Loucy (cell line): Measurements from ENCODE around the gene ANO10.
A peak's percentile ranks its signal among the peaks of the same experiment; 100 is the strongest.

Experiments
- H2AFZ ChIP-seq: fragments of 200-600 bp; sonication (generic); 2 replicates; pipeline ENCODE4 v1.6.0; 2016; ENCODE audit warnings: antibody characterized with exemption, mild to moderate bottlenecking, low read length, moderate library complexity
- H3F3A ChIP-seq: fragments of 200-600 bp; 2 replicates; pipeline ENCODE4 v1.6.0; 2016; ENCODE audit warnings: antibody characterized with exemption, low read depth, mild to moderate bottlenecking
- H3K27me3 ChIP-seq: fragments of 200-600 bp; sonication (generic); 2 replicates; pipeline ENCODE4 v1.6.1; 2014; ENCODE audit warnings: low read length, mild to moderate bottlenecking; ENCODE audit not compliant: insufficient read depth, poor library complexity, severe bottlenecking
- H3K36me3 ChIP-seq: fragments of 200-600 bp; sonication (generic); 2 replicates; pipeline ENCODE4 v1.6.1; 2016; ENCODE audit warnings: low read length; ENCODE audit not compliant: insufficient read depth
- H3K4me1 ChIP-seq: fragments of 200-600 bp; sonication (generic); 2 replicates; pipeline ENCODE4 v1.5.1; 2014; ENCODE audit warnings: low read length, mild to moderate bottlenecking; ENCODE audit not compliant: insufficient read depth, poor library complexity, severe bottlenecking
- H3K4me2 ChIP-seq: fragments of 200-600 bp; sonication (generic); 2 replicates; pipeline ENCODE4 v1.6.0; 2014; ENCODE audit warnings: antibody characterized with exemption, low read length, low read depth, mild to moderate bottlenecking; ENCODE audit not compliant: poor library complexity, severe bottlenecking
- H3K4me3 ChIP-seq: fragments of 200-600 bp; sonication (generic); 2 replicates; pipeline ENCODE4 v1.5.1; 2014; ENCODE audit warnings: low read length, mild to moderate bottlenecking, mixed read lengths; ENCODE audit not compliant: poor library complexity, severe bottlenecking
- H3K79me2 ChIP-seq: fragments of 200-600 bp; sonication (generic); 2 replicates; pipeline ENCODE4 v1.6.1; 2014; ENCODE audit warnings: low read length; ENCODE audit not compliant: insufficient read depth
- H3K9ac ChIP-seq: fragments of 200-600 bp; sonication (generic); 2 replicates; pipeline ENCODE4 v1.6.0; 2014; ENCODE audit warnings: mild to moderate bottlenecking, low read depth, low read length, moderate library complexity; ENCODE audit not compliant: poor library complexity, severe bottlenecking
- H3K9me2 ChIP-seq: fragments of 200-600 bp; sonication (generic); replicated peaks from 2 replicates; pipeline ENCODE4 v1.6.1; 2016; ENCODE audit warnings: low read depth, low read length, mixed read lengths
- H3K9me3 ChIP-seq: fragments of 200-600 bp; sonication (generic); 2 replicates; pipeline ENCODE4 v1.6.1; 2014; ENCODE audit warnings: mild to moderate bottlenecking, antibody characterized with exemption, low read length, low read depth; ENCODE audit not compliant: insufficient read depth
- H4K20me1 ChIP-seq: fragments of 200-600 bp; sonication (generic); 2 replicates; pipeline ENCODE4 v1.6.0; 2014; ENCODE audit warnings: antibody characterized with exemption, low read length, mild to moderate bottlenecking; ENCODE audit not compliant: insufficient read depth, poor library complexity, severe bottlenecking
- CTCF ChIP-seq: fragments of 200-600 bp; sonication (generic); conservative IDR thresholded peaks from 2 replicates; pipeline ENCODE4 v1.5.1; 2014; ENCODE audit warnings: mild to moderate bottlenecking, antibody characterized with exemption, low read length
- EZH2phosphoT487 ChIP-seq: fragments of 200-600 bp; IDR thresholded peaks from 2 replicates; pipeline ENCODE4 v1.6.1; 2018; ENCODE audit warnings: antibody characterized with exemption, mild to moderate bottlenecking, moderate library complexity, borderline replicate concordance

ANO10 gene

GRCh38 chr3:43624619-43625305, 3.0 kb upstream of the ANO10 start:
- H3K9me2 ChIP-seq = no peaks in the 10 kb centered on the region
- TF ChIP-seq EZH2phosphoT487 (no peak), CTCF (no peak)
- no peak overlapping the region for H3K4me2 ChIP-seq
- H3K27me3 ChIP-seq = no peaks in the 10 kb centered on the region
- H2AFZ ChIP-seq = no peak overlapping the region
- peaks cover 12% of the 10 kb centered on the region for H3K4me1 ChIP-seq
- H3K36me3 ChIP-seq = no peaks in the 10 kb centered on the region
- H3K79me2 ChIP-seq = peaks cover 8% of the 10 kb centered on the region; the same call in 1 of the 2 replicates
- no peaks in the 10 kb centered on the region for H4K20me1 ChIP-seq
- no peaks in the 10 kb centered on the region for H3F3A ChIP-seq
- no peak overlapping the region for H3K4me3 ChIP-seq
- no peaks in the 10 kb centered on the region for H3K9me3 ChIP-seq
- no peak overlapping the region for H3K9ac ChIP-seq

- H3K4me1 ChIP-seq = peaks cover 12% of the 10 kb centered on the region
- no peaks in the 10 kb centered on the region for H3F3A ChIP-seq
- no peaks in the 10 kb centered on the region for H3K9me2 ChIP-seq
- H3K79me2 ChIP-seq = peaks cover 8% of the 10 kb centered on the region; the same call in 1 of the 2 replicates
- peak overlapping the region; percentile 77 for H3K4me3 ChIP-seq
- no peaks in the 10 kb centered on the region for H3K27me3 ChIP-seq
- H2AFZ ChIP-seq = peak overlapping the region; percentile 98
- H3K4me2 ChIP-seq = peak overlapping the region; percentile 91
- H3K36me3 ChIP-seq = no peaks in the 10 kb centered on the region
- peak overlapping the region; percentile 87 for H3K9ac ChIP-seq
- no peaks in the 10 kb centered on the region for H4K20me1 ChIP-seq
- no peaks in the 10 kb centered on the region for H3K9me3 ChIP-seq
- TF ChIP-seq EZH2phosphoT487 (no peak), CTCF (no peak)
These were observed 768 bp downstream of the ANO10 start for GRCh38 chr3:43620831-43621655.

GRCh38 chr3:43619588-43619987, 2.2 kb downstream of the ANO10 start:
- Histone ChIP-seq H3K4me2 (no peak overlapping the region), H4K20me1 (no peaks in the 10 kb centered on the region), H3K9me2 (no peaks in the 10 kb centered on the region), H3K9me3 (no peaks in the 10 kb centered on the region), H3K4me3 (no peak overlapping the region), H3K79me2 (peaks cover 8% of the 10 kb centered on the region; the same call in 1 of the 2 replicates), H3K36me3 (no peaks in the 10 kb centered on the region), H3K4me1 (peaks cover 12% of the 10 kb centered on the region), H3F3A (no peaks in the 10 kb centered on the region), H3K27me3 (no peaks in the 10 kb centered on the region), H2AFZ (no peak overlapping the region), H3K9ac (no peak overlapping the region)
- no peak for TF ChIP-seq EZH2phosphoT487
- no peak for TF ChIP-seq CTCF
